Liver (tissue), 9 donors: ENCODE data around the gene CELA3B. TPM values are rescaled to one million over a fixed set of nuclear protein-coding genes. Genes with fewer than 3 reads are reported as not detected.

ENCODE experiments used
- DNase-seq: peaks from one replicate; pipeline ENCODE4 v3.0.0-alpha.2; 2017; ENCODE audit warnings: low spot score
- H3K27ac ChIP-seq, 2 donors: one replicate each; pipeline ENCODE4 v1.7.0; 2013; ENCODE audit warnings: inconsistent platforms in 2 of 2, low read length in 2 of 2, control low read depth in 1 of 2, low read depth in 1 of 2, mild to moderate bottlenecking in 1 of 2
- H3K27me3 ChIP-seq, 4 donors: one replicate each; pipeline versions ENCODE4 v1.6.1 to v1.7.0; 2013; ENCODE audit warnings: low read length in 3 of 4, inconsistent platforms in 1 of 4, mild to moderate bottlenecking in 1 of 4, moderate library complexity in 1 of 4; ENCODE audit not compliant: control insufficient read depth in 4 of 4, insufficient read depth in 4 of 4
- H3K36me3 ChIP-seq, 4 donors: one replicate each; pipeline versions ENCODE4 v1.6.1 to v1.7.0; 2013; ENCODE audit warnings: low read length in 3 of 4, mild to moderate bottlenecking in 3 of 4, low read depth in 1 of 4, moderate library complexity in 1 of 4; ENCODE audit not compliant: control insufficient read depth in 4 of 4, insufficient read depth in 3 of 4
- H3K4me1 ChIP-seq, 4 donors: one replicate each; pipeline versions ENCODE4 v1.6.1 to v1.7.0; 2013; ENCODE audit warnings: low read length in 3 of 4, mild to moderate bottlenecking in 3 of 4, moderate library complexity in 1 of 4; ENCODE audit not compliant: control insufficient read depth in 4 of 4, insufficient read depth in 4 of 4
- H3K4me3 ChIP-seq, 3 donors: one replicate each; pipeline versions ENCODE4 v1.6.1 to v1.7.0; 2013; ENCODE audit warnings: low read length in 3 of 3, control low read depth in 1 of 3, low read depth in 1 of 3, mild to moderate bottlenecking in 1 of 3
- H3K9ac ChIP-seq, 2 donors: one replicate each; pipeline ENCODE4 v1.7.0; 2013; ENCODE audit warnings: low read length in 2 of 2, mild to moderate bottlenecking in 2 of 2, moderate library complexity in 2 of 2, control low read depth in 1 of 2, low read depth in 1 of 2
- H3K9me3 ChIP-seq, 4 donors: one replicate each; pipeline versions ENCODE4 v1.6.1 to v1.7.0; 2013; ENCODE audit warnings: low read length in 3 of 4; ENCODE audit not compliant: control insufficient read depth in 4 of 4
- CTCF ChIP-seq: fragments of 150-350 bp; IDR thresholded peaks from 2 replicates; pipeline ENCODE4 v1.5.1; 2017; ENCODE audit warnings: improper control_type of control experiment, low read depth, low read length; ENCODE audit not compliant: missing input control
- EGR1 ChIP-seq, 2 donors: IDR thresholded peaks; 2 replicates each; pipeline ENCODE4 v1.6.1; 2016 to 2018; ENCODE audit warnings: antibody characterized with exemption in 2 of 2, low read depth in 2 of 2
- FOXA1 ChIP-seq: IDR thresholded peaks from 2 replicates; pipeline ENCODE4 v1.6.1; 2016; ENCODE audit warnings: antibody characterized with exemption
- FOXA2 ChIP-seq: IDR thresholded peaks from 2 replicates; pipeline ENCODE4 v1.6.1; 2016; ENCODE audit warnings: antibody characterized with exemption
- JUND ChIP-seq, 2 donors: IDR thresholded peaks; 2 replicates each; pipeline ENCODE4 v1.6.1; 2016; ENCODE audit warnings: antibody characterized with exemption in 2 of 2
- NR2F2 ChIP-seq: IDR thresholded peaks from 2 replicates; pipeline ENCODE4 v1.6.1; 2016; ENCODE audit warnings: antibody characterized with exemption
- RAD21 ChIP-seq, 2 donors: IDR thresholded peaks; 2 replicates each; pipeline ENCODE4 v1.6.1; 2016; ENCODE audit warnings: antibody characterized with exemption in 2 of 2, mild to moderate bottlenecking in 2 of 2
- TAF1 ChIP-seq: conservative IDR thresholded peaks from 2 replicates; pipeline ENCODE4 v1.6.1; 2016; ENCODE audit warnings: antibody characterized with exemption, mild to moderate bottlenecking
- YY1 ChIP-seq: IDR thresholded peaks from 2 replicates; pipeline ENCODE4 v1.6.1; 2016; ENCODE audit warnings: antibody characterized with exemption, mild to moderate bottlenecking
- ZBTB33 ChIP-seq: IDR thresholded peaks from 2 replicates; pipeline ENCODE4 v1.6.1; 2016; ENCODE audit warnings: antibody characterized with exemption
- WGBS: extraction: QIAGEN DNeasy Blood & Tissue Kit; methylation state at CpG from one replicate; pipeline ENCODE4 v1.1.7; 2013; 5-methylcytosine and 5-hydroxymethylcytosine counted together
- polyA plus RNA-seq, 2 donors: library from polyadenylated mRNA; stranded (reverse) in 1 of 2; unstranded in 1 of 2; fragments of 200-250 nt in 1 of 2; fragments of >200 nt in 1 of 2; fragmentation: Nextera tagmentation in 1 of 2; extraction: Ambion mirVana in 1 of 2; gene quantifications; one replicate each; pipeline versions ENCODE4 v1.2.1 to v1.2.3, GENCODE V29; 2013 to 2015
- total RNA-seq, 2 donors: library from RNA; depleted of rRNA; stranded (reverse); fragments of >200 nt; gene quantifications; one replicate each; pipeline ENCODE4 v1.2.3, GENCODE V29; 2014
- donor health status: healthy.
- donor health status: healthy.
- donor health status: healthy.
- donor health status: healthy.
- donor health status: healthy.

The CELA3B gene
- total and polyA plus RNA-seq, 4 donors, result not detected

DNA sequence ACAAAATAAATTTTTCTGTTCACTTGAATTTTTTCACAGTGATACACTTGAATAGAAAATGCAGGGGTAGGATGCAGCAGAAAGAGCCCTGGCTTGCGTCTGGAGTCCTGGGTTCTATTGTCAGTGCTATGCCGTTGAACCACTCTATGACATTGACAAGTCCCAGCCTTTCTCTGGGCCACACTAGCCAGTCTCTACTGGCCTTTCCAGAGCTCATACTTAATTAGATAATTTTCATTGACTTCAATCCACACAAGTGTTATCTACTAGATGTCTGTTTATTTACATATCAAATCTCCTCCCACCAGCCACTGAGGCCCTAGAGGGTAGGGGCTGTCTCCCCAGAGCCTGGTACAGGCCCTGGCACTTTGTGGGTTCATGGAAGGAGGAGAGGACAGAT is 15.5 kb upstream of the CELA3B start:
- H3K4me1 ChIP-seq, result peaks cover 0 to 8% (median 0%) of the 10 kb centered on the region in 4 donors
- TF ChIP-seq EGR1 (IDR thresholded peaks at IDR 0.05; ENCODE audit: low read depth in 2 of 2) (no peak), YY1 (no peak), CTCF (no peak), JUND (IDR thresholded peaks at IDR 0.05) (no peak), ZBTB33 (no peak), RAD21 (IDR thresholded peaks at IDR 0.05) (no peak), FOXA2 (no peak), TAF1 (no peak), FOXA1 (no peak)
- H3K36me3 ChIP-seq, result no peaks in the 10 kb centered on the region
- H3K9me3 ChIP-seq, result no peaks in the 10 kb centered on the region
- WGBS, result 87% methylated on average over 2 of the region's 2 CpGs
- H3K27ac ChIP-seq, result no peak overlapping the region
- no peak overlapping the region for H3K4me3 ChIP-seq
- no peak overlapping the region for H3K9ac ChIP-seq
- no peaks in the 10 kb centered on the region for H3K27me3 ChIP-seq
- DNase-seq, result no peak

GRCh38 chr1:21961799-21962198 is 15.0 kb upstream of the CELA3B start:
- 56% methylated on average over 2 of the region's 2 CpGs for WGBS
- H3K4me3 ChIP-seq, result no peak overlapping the region
- no peak for DNase-seq
- H3K9me3 ChIP-seq, result no peaks in the 10 kb centered on the region
- H3K9ac ChIP-seq, result no peak overlapping the region
- no peaks in the 10 kb centered on the region for H3K27me3 ChIP-seq
- peaks cover 0 to 4% (median 0%) of the 10 kb centered on the region in 4 donors for H3K4me1 ChIP-seq
- TF ChIP-seq JUND (IDR thresholded peaks at IDR 0.05) (no peak), NR2F2 (peak; percentile 70)
- H3K27ac ChIP-seq, result no peak overlapping the region
- H3K36me3 ChIP-seq, result no peaks in the 10 kb centered on the region

GRCh38 chr1:21963477-21964217 is 13.2 kb upstream of the CELA3B start:
- Histone ChIP-seq H3K9ac (no peak overlapping the region), H3K27ac (no peak overlapping the region), H3K4me3 (no peak overlapping the region), H3K9me3 (no peaks in the 10 kb centered on the region), H3K4me1 (no peaks in the 10 kb centered on the region), H3K27me3 (no peaks in the 10 kb centered on the region), H3K36me3 (no peaks in the 10 kb centered on the region)
- DNase-seq, result peak; percentile 93
- WGBS, result 43% methylated on average over 11 of the region's 11 CpGs
- peak; percentile 86 for TF ChIP-seq CTCF
- no peak for TF ChIP-seq JUND (IDR thresholded peaks at IDR 0.05)
- peak; percentile 95 to 98 for TF ChIP-seq RAD21 (IDR thresholded peaks at IDR 0.05)
